GM03348 (cell line): ENCODE measurements around the gene IFNA1.
"Not testable (repeated sequence)": the region's sequence is repeated elsewhere in the genome, so short reads cannot be mapped to it uniquely, and the experiment has no call there.

ENCODE experiments used
- DNase-seq: peaks from one replicate; pipeline ENCODE4 v3.0.0; 2012; ENCODE audit warnings: low spot score

IFNA1 gene

GRCh38 chr9:21440139-21440538 is at the start of gene IFNA1:
Gene IFNA1 (plus strand): TSS chr9:21440439. CDS start chr9:21440508, 69 bp downstream.
- DNase-seq = no peak

- DNase-seq = peak; percentile 8
Measured at GRCh38 chr9:21392270-21392669, 48.0 kb upstream of the IFNA1 start.

GRCh38 chr9:21395778-21396717 is 44.2 kb upstream of the IFNA1 start:
- DNase-seq = peak; percentile 43

GRCh38 chr9:21398955-21399489 is 41.2 kb upstream of the IFNA1 start:
- no peak for DNase-seq

- DNase-seq = no peak
Measured at GRCh38 chr9:21399956-21400355, 40.3 kb upstream of the IFNA1 start.

GRCh38 chr9:21402386-21403251 is 37.6 kb upstream of the IFNA1 start:
- DNase-seq = peak; percentile 47

- no peak for DNase-seq
Measured at GRCh38 chr9:21404146-21404545, 36.1 kb upstream of the IFNA1 start.

- no peak for DNase-seq
Measured at GRCh38 chr9:21408817-21409216, 31.4 kb upstream of the IFNA1 start, which contains the start of gene IFNA8. Gene IFNA8 (plus strand): TSS chr9:21409117. CDS start chr9:21409177, 60 bp downstream.

GRCh38 chr9:21412107-21412506 is 28.1 kb upstream of the IFNA1 start:
- DNase-seq = no peak

GRCh38 chr9:21413151-21413550 is 27.1 kb upstream of the IFNA1 start:
- no peak for DNase-seq

GRCh38 chr9:21413624-21414023 is 26.6 kb upstream of the IFNA1 start:
- no peak for DNase-seq

- DNase-seq = no peak
Measured at GRCh38 chr9:21414220-21414940, 25.9 kb upstream of the IFNA1 start.

- DNase-seq = no peak
Measured at GRCh38 chr9:21415493-21416267, 24.6 kb upstream of the IFNA1 start.

GRCh38 chr9:21428235-21428634 is 12.0 kb upstream of the IFNA1 start:
- no peak for DNase-seq

GRCh38 chr9:21429191-21429590 is 11.0 kb upstream of the IFNA1 start:
- DNase-seq = no peak

- no peak for DNase-seq
Measured at GRCh38 chr9:21432672-21433425, 7.4 kb upstream of the IFNA1 start.

- peak; percentile 58 for DNase-seq
Measured at GRCh38 chr9:21434202-21435014, 5.8 kb upstream of the IFNA1 start.

GRCh38 chr9:21435015-21435383 is 5.2 kb upstream of the IFNA1 start:
- DNase-seq = not testable (repeated sequence)

- DNase-seq = no peak
Measured at GRCh38 chr9:21443849-21444625, 3.8 kb downstream of the IFNA1 start.
